ENCODE results near the gene MSRB3. TPM values are rescaled to one million over a fixed set of nuclear protein-coding genes. Genes with fewer than 3 reads are reported as not detected.

The MSRB3 gene
- total and polyA plus RNA-seq, 2 experiments from 2014 or later: 0.95 to 1.7 TPM

DNA sequence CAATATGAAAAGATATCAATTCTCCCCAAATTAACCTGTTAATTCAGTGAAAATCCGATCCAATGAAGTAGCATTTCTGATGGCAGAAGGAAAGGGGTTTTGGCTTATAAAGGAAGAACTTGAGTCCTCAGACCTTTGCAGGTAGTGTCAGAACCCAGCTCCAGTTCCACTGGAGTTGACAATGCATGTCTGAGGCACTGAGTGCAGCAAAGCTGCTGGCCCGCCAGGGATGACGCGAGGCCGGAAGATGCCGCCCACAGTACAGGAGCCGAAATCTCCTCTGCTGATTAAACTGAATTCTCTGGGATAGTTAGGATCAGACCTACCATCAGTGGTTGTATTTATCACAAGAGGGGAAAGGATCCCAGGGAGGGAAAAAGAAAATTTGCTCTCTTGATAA, 220.7 kb downstream of the MSRB3 start (continued):
- TF ChIP-seq, protein P1, sequence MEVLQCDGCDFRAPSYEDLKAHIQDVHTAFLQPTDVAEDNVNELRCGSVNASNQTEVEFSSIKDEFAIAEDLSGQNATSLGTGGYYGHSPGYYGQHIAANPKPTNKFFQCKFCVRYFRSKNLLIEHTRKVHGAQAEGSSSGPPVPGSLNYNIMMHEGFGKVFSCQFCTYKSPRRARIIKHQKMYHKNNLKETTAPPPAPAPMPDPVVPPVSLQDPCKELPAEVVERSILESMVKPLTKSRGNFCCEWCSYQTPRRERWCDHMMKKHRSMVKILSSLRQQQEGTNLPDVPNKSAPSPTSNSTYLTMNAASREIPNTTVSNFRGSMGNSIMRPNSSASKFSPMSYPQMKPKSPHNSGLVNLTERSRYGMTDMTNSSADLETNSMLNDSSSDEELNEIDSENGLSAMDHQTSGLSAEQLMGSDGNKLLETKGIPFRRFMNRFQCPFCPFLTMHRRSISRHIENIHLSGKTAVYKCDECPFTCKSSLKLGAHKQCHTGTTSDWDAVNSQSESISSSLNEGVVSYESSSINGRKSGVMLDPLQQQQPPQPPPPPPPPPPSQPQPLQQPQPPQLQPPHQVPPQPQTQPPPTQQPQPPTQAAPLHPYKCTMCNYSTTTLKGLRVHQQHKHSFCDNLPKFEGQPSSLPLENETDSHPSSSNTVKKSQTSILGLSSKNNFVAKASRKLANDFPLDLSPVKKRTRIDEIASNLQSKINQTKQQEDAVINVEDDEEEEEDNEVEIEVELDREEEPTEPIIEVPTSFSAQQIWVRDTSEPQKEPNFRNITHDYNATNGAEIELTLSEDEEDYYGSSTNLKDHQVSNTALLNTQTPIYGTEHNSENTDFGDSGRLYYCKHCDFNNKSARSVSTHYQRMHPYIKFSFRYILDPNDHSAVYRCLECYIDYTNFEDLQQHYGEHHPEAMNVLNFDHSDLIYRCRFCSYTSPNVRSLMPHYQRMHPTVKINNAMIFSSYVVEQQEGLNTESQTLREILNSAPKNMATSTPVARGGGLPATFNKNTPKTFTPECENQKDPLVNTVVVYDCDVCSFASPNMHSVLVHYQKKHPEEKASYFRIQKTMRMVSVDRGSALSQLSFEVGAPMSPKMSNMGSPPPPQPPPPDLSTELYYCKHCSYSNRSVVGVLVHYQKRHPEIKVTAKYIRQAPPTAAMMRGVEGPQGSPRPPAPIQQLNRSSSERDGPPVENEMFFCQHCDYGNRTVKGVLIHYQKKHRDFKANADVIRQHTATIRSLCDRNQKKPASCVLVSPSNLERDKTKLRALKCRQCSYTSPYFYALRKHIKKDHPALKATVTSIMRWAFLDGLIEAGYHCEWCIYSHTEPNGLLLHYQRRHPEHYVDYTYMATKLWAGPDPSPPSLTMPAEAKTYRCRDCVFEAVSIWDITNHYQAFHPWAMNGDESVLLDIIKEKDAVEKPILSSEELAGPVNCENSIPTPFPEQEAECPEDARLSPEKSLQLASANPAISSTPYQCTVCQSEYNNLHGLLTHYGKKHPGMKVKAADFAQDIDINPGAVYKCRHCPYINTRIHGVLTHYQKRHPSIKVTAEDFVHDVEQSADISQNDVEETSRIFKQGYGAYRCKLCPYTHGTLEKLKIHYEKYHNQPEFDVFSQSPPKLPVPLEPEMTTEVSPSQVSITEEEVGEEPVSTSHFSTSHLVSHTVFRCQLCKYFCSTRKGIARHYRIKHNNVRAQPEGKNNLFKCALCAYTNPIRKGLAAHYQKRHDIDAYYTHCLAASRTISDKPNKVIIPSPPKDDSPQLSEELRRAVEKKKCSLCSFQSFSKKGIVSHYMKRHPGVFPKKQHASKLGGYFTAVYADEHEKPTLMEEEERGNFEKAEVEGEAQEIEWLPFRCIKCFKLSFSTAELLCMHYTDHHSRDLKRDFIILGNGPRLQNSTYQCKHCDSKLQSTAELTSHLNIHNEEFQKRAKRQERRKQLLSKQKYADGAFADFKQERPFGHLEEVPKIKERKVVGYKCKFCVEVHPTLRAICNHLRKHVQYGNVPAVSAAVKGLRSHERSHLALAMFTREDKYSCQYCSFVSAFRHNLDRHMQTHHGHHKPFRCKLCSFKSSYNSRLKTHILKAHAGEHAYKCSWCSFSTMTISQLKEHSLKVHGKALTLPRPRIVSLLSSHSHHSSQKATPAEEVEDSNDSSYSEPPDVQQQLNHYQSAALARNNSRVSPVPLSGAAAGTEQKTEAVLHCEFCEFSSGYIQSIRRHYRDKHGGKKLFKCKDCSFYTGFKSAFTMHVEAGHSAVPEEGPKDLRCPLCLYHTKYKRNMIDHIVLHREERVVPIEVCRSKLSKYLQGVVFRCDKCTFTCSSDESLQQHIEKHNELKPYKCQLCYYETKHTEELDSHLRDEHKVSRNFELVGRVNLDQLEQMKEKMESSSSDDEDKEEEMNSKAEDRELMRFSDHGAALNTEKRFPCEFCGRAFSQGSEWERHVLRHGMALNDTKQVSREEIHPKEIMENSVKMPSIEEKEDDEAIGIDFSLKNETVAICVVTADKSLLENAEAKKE (CRISPR knock-in tag; IDR thresholded peaks at IDR 0.05): no peak
- TF ChIP-seq POLR2AphosphoS5 (IDR thresholded peaks at IDR 0.05; ENCODE audit: low read depth) (no peak), EZH2phosphoT487 (IDR thresholded peaks at IDR 0.05; ENCODE audit: unreplicated experiment) (no peak)

DNA sequence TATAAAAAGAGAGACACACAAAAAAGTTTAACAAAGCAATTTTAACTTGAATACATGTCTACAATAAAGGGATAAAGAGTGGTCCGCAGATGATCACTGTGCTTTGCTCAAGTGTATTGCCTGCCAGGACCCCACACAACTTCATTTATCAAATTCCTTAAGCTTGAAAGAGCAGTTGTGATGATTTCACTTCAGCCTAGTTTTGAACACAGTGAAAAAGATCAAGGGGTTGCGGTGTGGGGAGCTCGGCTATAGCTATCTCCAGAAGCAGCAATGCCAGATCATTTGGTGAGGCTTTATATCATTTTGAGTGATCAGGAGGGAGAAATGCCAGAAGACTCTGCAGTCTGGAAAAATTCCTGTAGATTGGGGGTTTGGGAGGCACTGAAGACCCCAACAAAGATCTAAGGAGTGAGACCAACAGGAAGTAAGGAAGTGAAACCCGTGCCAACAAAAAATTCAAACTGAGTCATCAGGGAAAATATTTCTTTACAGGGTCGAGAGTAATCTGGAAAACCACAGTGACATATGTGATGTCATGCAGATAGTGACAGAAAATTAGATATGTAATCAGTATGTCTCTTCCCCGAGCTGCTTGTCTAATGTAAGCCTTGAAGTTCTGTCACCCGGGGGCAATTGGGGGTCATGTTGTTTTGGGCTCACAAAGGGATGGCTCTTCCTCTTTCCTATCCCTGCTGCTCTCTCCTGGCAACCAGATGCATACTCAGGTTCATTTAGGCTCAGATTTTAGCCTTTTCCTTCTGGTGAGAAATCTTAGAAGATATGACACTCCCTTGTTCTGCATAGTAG, 221.8 kb downstream of the MSRB3 start:
- ATAC-seq: no peak
- TF ChIP-seq EZH2phosphoT487 (IDR thresholded peaks at IDR 0.05; ENCODE audit: unreplicated experiment) (no peak), NANOG (IDR thresholded peaks at IDR 0.05; ENCODE audit: borderline replicate concordance) (no peak), JUNB (IDR thresholded peaks at IDR 0.05; ENCODE audit: unreplicated experiment) (no peak), STAT1 (IDR thresholded peaks at IDR 0.05; ENCODE audit: unreplicated experiment) (no peak)
- TF ChIP-seq, protein P2, sequence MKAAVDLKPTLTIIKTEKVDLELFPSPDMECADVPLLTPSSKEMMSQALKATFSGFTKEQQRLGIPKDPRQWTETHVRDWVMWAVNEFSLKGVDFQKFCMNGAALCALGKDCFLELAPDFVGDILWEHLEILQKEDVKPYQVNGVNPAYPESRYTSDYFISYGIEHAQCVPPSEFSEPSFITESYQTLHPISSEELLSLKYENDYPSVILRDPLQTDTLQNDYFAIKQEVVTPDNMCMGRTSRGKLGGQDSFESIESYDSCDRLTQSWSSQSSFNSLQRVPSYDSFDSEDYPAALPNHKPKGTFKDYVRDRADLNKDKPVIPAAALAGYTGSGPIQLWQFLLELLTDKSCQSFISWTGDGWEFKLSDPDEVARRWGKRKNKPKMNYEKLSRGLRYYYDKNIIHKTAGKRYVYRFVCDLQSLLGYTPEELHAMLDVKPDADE (IDR thresholded peaks at IDR 0.05): no peak
- TF ChIP-seq, protein P1 (CRISPR knock-in tag; IDR thresholded peaks at IDR 0.05): no peak

More for the DNA sequence above, 221.8 kb downstream of the MSRB3 start:
- Histone ChIP-seq H3K4me1 (ENCODE audit: insufficient read depth) (no peaks in the 10 kb centered on the region), H3F3A (replicated peaks; ENCODE audit: low read depth) (no peaks in the 10 kb centered on the region), H2AFZ (0 out of 2 replicates have a peak overlapping the region, but pooled peaks have one; percentile 18), H3K27ac (ENCODE audit: low read depth) (no peak overlapping the region), H4K20me1 (replicated peaks; ENCODE audit: insufficient read depth) (no peaks in the 10 kb centered on the region), H3K79me2 (replicated peaks; ENCODE audit: insufficient read depth) (no peaks in the 10 kb centered on the region), H3K4me2 (no peak overlapping the region), H3K36me3 (ENCODE audit: insufficient read depth) (no peaks in the 10 kb centered on the region), H3K27me3 (ENCODE audit: insufficient read depth) (no peaks in the 10 kb centered on the region), H3K9me2 (ENCODE audit: insufficient read depth) (peaks cover 7% of the 10 kb centered on the region; the same call in 1 of the 2 replicates), H3K4me3 (no peak overlapping the region)
- no peak overlapping the region for H3K4me3 Mint-ChIP-seq
- H3K36me3 Mint-ChIP-seq (ENCODE audit: low read depth): no peaks in the 10 kb centered on the region
- no peaks in the 10 kb centered on the region for H3K9me3 Mint-ChIP-seq
- no peak for DNase-seq (ENCODE audit: low spot score)
- no peak overlapping the region for H3K27ac Mint-ChIP-seq
- peaks cover 1% of the 10 kb centered on the region; the same call in 1 of the 3 replicates for H3K4me1 Mint-ChIP-seq
- peaks cover 1% of the 10 kb centered on the region for H3K27me3 Mint-ChIP-seq (ENCODE audit: insufficient read depth, low read depth, poor library complexity)
